Measurements from ENCODE around the gene WDFY1. TPM values are rescaled to one million over a fixed set of nuclear protein-coding genes. Genes with fewer than 3 reads are reported as not detected.

The WDFY1 gene
- total RNA-seq, 4 donors from 2014 or later = 40.4 to 99.6 (median 71.6) TPM

GRCh38 chr2:223980397-223980735, 35.2 kb upstream of the WDFY1 start:
- Histone ChIP-seq H3K4me3 (no peak overlapping the region), H3K36me3 (no peaks in the 10 kb centered on the region), H3K9me3 (no peaks in the 10 kb centered on the region), H3K27me3 (no peaks in the 10 kb centered on the region), H3K4me1 (no peaks in the 10 kb centered on the region), H3K27ac (no peak overlapping the region)
- no peak for DNase-seq
- in situ Hi-C loops (cut with MboI; ENCODE audit: low pct_ligation_motif_present in 1 of 4, low pct_unique_long_range_greater_than_20kb in 1 of 4, low sequenced_read_pairs in 3 of 4) (no loop called here), intact Hi-C loops (cut with DNase I; ENCODE audit: low total_unique reads) (no loop called here)
- no peak for TF ChIP-seq CTCF (IDR thresholded peaks at IDR 0.05)
- TF ChIP-seq POLR2A (IDR thresholded peaks at IDR 0.05) = no peak
- no peak for TF ChIP-seq POLR2AphosphoS5 (IDR thresholded peaks at IDR 0.05)
- TF ChIP-seq EP300 (IDR thresholded peaks at IDR 0.05; ENCODE audit: low read depth) = no peak
- 82% methylated on average over 1 of the region's 1 CpG; no CpG with 5 or more reads in 1 of the 2 donors for WGBS, 2 donors (ENCODE audit: low coverage in 1 of 2)

GRCh38 chr2:223979730-223980396, 34.7 kb upstream of the WDFY1 start:
- Histone ChIP-seq H3K4me1 (no peaks in the 10 kb centered on the region), H3K27ac (no peak overlapping the region), H3K4me3 (no peak overlapping the region), H3K9me3 (no peaks in the 10 kb centered on the region), H3K27me3 (no peaks in the 10 kb centered on the region), H3K36me3 (no peaks in the 10 kb centered on the region)
- DNase-seq = no peak
- no peak for TF ChIP-seq CTCF (IDR thresholded peaks at IDR 0.05)
- TF ChIP-seq POLR2A (IDR thresholded peaks at IDR 0.05) = no peak
- no peak for TF ChIP-seq POLR2AphosphoS5 (IDR thresholded peaks at IDR 0.05)
- TF ChIP-seq EP300 (IDR thresholded peaks at IDR 0.05; ENCODE audit: low read depth) = no peak
- WGBS, 2 donors (ENCODE audit: low coverage in 1 of 2) = 83 to 89% methylated on average over 2 of the region's 2 CpGs
- in situ Hi-C loops (cut with MboI; ENCODE audit: low pct_ligation_motif_present in 1 of 4, low pct_unique_long_range_greater_than_20kb in 1 of 4, low sequenced_read_pairs in 3 of 4) (no loop called here), intact Hi-C loops (cut with DNase I; ENCODE audit: low total_unique reads) (no loop called here)

- H3K27me3 ChIP-seq = no peaks in the 10 kb centered on the region
- no peak for DNase-seq
- no peaks in the 10 kb centered on the region for H3K36me3 ChIP-seq
- intact Hi-C loops (cut with DNase I; ENCODE audit: low total_unique reads) = no loop called here
- no peak for TF ChIP-seq CTCF (IDR thresholded peaks at IDR 0.05)
- no peaks in the 10 kb centered on the region for H3K4me1 ChIP-seq
- in situ Hi-C loops (cut with MboI; ENCODE audit: low pct_ligation_motif_present in 1 of 4, low pct_unique_long_range_greater_than_20kb in 1 of 4, low sequenced_read_pairs in 3 of 4) = no loop called here
- no peak overlapping the region for H3K27ac ChIP-seq
- no peak overlapping the region for H3K4me3 ChIP-seq
- no peaks in the 10 kb centered on the region for H3K9me3 ChIP-seq
- 91 to 100% methylated on average over 1 to 4 of the region's 4 CpGs for WGBS, 2 donors (ENCODE audit: low coverage in 1 of 2)
These were observed 33.3 kb upstream of the WDFY1 start for GRCh38 chr2:223978451-223978850.

- no peaks in the 10 kb centered on the region for H3K36me3 ChIP-seq
- no peaks in the 10 kb centered on the region for H3K9me3 ChIP-seq
- H3K4me1 ChIP-seq = no peaks in the 10 kb centered on the region
- TF ChIP-seq POLR2A (IDR thresholded peaks at IDR 0.05) (no peak), EP300 (IDR thresholded peaks at IDR 0.05; ENCODE audit: low read depth) (no peak), POLR2AphosphoS5 (IDR thresholded peaks at IDR 0.05) (no peak), CTCF (IDR thresholded peaks at IDR 0.05) (no peak)
- WGBS, 2 donors (ENCODE audit: low coverage in 1 of 2) = 47 to 80% methylated on average over 1 to 3 of the region's 3 CpGs
- H3K4me3 ChIP-seq = no peak overlapping the region
- no peak for DNase-seq
- no peaks in the 10 kb centered on the region for H3K27me3 ChIP-seq
- H3K27ac ChIP-seq = no peak overlapping the region
- in situ Hi-C loops (cut with MboI; ENCODE audit: low pct_ligation_motif_present in 1 of 4, low pct_unique_long_range_greater_than_20kb in 1 of 4, low sequenced_read_pairs in 3 of 4) (no loop called here), intact Hi-C loops (cut with DNase I; ENCODE audit: low total_unique reads) (no loop called here)
These were observed 31.6 kb upstream of the WDFY1 start for GRCh38 chr2:223976635-223977226.
